ENCODE data around the gene TMCO6.
A peak's percentile ranks its signal among the peaks of the same experiment; 100 is the strongest.

Gene TMCO6

GRCh38 chr5:140633501-140633900 is 5.8 kb upstream of the TMCO6 start:
- Histone ChIP-seq H3K27me3 (ENCODE audit: insufficient read depth, low read length) (peaks cover 6% of the 10 kb centered on the region; the same call in 1 of the 2 replicates), H3F3A (ENCODE audit: insufficient read depth, low read length) (no peaks in the 10 kb centered on the region), H3K4me2 (ENCODE audit: low read length) (peak overlapping the region; percentile 77; the same call in 1 of the 2 replicates), H3K36me3 (ENCODE audit: insufficient read depth, low read length) (no peaks in the 10 kb centered on the region), H3K9ac (ENCODE audit: low read length) (no peak overlapping the region), H3K9me3 (ENCODE audit: low read length) (peaks cover 1% of the 10 kb centered on the region; the same call in 1 of the 2 replicates), H3K4me3 (ENCODE audit: low read depth, low read length, poor library complexity, severe bottlenecking) (no peak overlapping the region), H2AFZ (ENCODE audit: low read length) (no peak overlapping the region), H4K20me1 (ENCODE audit: insufficient read depth, low read length) (no peaks in the 10 kb centered on the region), H3K27ac (ENCODE audit: low read depth, low read length, poor library complexity, severe bottlenecking) (no peak overlapping the region), H3K9me2 (ENCODE audit: low read depth, low read length) (no peaks in the 10 kb centered on the region), H3K4me1 (ENCODE audit: insufficient read depth, low read length, severe bottlenecking) (peaks cover 17% of the 10 kb centered on the region), H3K79me2 (ENCODE audit: insufficient read depth, low read length) (no peaks in the 10 kb centered on the region)
- TF ChIP-seq CTCF (IDR thresholded peaks at IDR 0.05; ENCODE audit: low read length) (no peak), EZH2 (IDR thresholded peaks at IDR 0.05; ENCODE audit: borderline replicate concordance, low read length) (no peak)

- Histone ChIP-seq H3K4me1 (ENCODE audit: insufficient read depth, low read length, severe bottlenecking) (peaks cover 22% of the 10 kb centered on the region), H3K27me3 (ENCODE audit: insufficient read depth, low read length) (peaks cover 6% of the 10 kb centered on the region; the same call in 1 of the 2 replicates), H3K9ac (ENCODE audit: low read length) (no peak overlapping the region), H4K20me1 (ENCODE audit: insufficient read depth, low read length) (no peaks in the 10 kb centered on the region), H3K9me2 (ENCODE audit: low read depth, low read length) (no peaks in the 10 kb centered on the region), H2AFZ (ENCODE audit: low read length) (no peak overlapping the region), H3K79me2 (ENCODE audit: insufficient read depth, low read length) (no peaks in the 10 kb centered on the region), H3K9me3 (ENCODE audit: low read length) (no peaks in the 10 kb centered on the region), H3F3A (ENCODE audit: insufficient read depth, low read length) (no peaks in the 10 kb centered on the region), H3K4me3 (ENCODE audit: low read depth, low read length, poor library complexity, severe bottlenecking) (no peak overlapping the region), H3K36me3 (ENCODE audit: insufficient read depth, low read length) (no peaks in the 10 kb centered on the region), H3K4me2 (ENCODE audit: low read length) (no peak overlapping the region), H3K27ac (ENCODE audit: low read depth, low read length, poor library complexity, severe bottlenecking) (no peak overlapping the region)
- TF ChIP-seq CTCF (IDR thresholded peaks at IDR 0.05; ENCODE audit: low read length) (no peak), EZH2 (IDR thresholded peaks at IDR 0.05; ENCODE audit: borderline replicate concordance, low read length) (no peak)
Measured at GRCh38 chr5:140634103-140634502, 5.1 kb upstream of the TMCO6 start.

- no peak overlapping the region for H3K4me2 ChIP-seq (ENCODE audit: low read length)
- H3K4me3 ChIP-seq (ENCODE audit: low read depth, low read length, poor library complexity, severe bottlenecking) = no peak overlapping the region
- peaks cover 31% of the 10 kb centered on the region for H3K4me1 ChIP-seq (ENCODE audit: insufficient read depth, low read length, severe bottlenecking)
- no peak overlapping the region for H3K27ac ChIP-seq (ENCODE audit: low read depth, low read length, poor library complexity, severe bottlenecking)
- H3K27me3 ChIP-seq (ENCODE audit: insufficient read depth, low read length) = peaks cover 6% of the 10 kb centered on the region; the same call in 1 of the 2 replicates
- TF ChIP-seq CTCF (IDR thresholded peaks at IDR 0.05; ENCODE audit: low read length) (no peak), EZH2 (IDR thresholded peaks at IDR 0.05; ENCODE audit: borderline replicate concordance, low read length) (no peak)
- H4K20me1 ChIP-seq (ENCODE audit: insufficient read depth, low read length) = no peaks in the 10 kb centered on the region
- no peaks in the 10 kb centered on the region for H3K79me2 ChIP-seq (ENCODE audit: insufficient read depth, low read length)
- H3K9me3 ChIP-seq (ENCODE audit: low read length) = no peaks in the 10 kb centered on the region
- no peaks in the 10 kb centered on the region for H3F3A ChIP-seq (ENCODE audit: insufficient read depth, low read length)
- no peaks in the 10 kb centered on the region for H3K9me2 ChIP-seq (ENCODE audit: low read depth, low read length)
- H3K9ac ChIP-seq (ENCODE audit: low read length) = no peak overlapping the region
- H2AFZ ChIP-seq (ENCODE audit: low read length) = no peak overlapping the region
- H3K36me3 ChIP-seq (ENCODE audit: insufficient read depth, low read length) = no peaks in the 10 kb centered on the region; the same call in 1 of the 2 replicates
Measured at GRCh38 chr5:140635291-140636257, 3.7 kb upstream of the TMCO6 start.
